Measurements from ENCODE around the gene SPATA31D3. TPM values are rescaled to one million over a fixed set of nuclear protein-coding genes. Genes with fewer than 3 reads are reported as not detected.
"Not testable (repeated sequence)": the region's sequence is repeated elsewhere in the genome, so short reads cannot be mapped to it uniquely, and the experiment has no call there.

SPATA31D3 gene
- total RNA-seq, 1 donor from 2014 or later, result not detected

DNA sequence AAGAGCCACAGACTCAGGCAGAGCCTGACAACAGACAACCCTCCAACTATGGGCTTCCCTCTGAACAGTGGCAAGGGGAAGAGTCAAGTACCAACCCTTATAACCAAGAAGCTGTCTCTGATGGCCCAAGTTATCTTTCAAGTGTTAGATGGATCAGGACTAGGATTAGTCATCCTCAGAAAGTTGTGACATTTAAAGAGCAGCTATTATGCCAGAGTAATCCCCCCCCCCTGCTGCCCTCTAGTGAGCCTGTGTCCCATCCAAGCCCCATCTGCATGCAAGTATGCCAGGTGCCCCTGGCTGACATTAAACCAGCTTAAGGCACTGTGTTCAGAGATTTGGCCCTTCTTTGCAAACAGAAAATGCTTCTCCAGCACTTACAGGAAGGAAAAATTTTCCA lies 28.4 kb downstream of the SPATA31D3 start:
- intact Hi-C loops (cut with DNase I), result no loop called here
- DNase-seq (ENCODE audit: low spot score), result no peak
- no peak for ATAC-seq

DNA sequence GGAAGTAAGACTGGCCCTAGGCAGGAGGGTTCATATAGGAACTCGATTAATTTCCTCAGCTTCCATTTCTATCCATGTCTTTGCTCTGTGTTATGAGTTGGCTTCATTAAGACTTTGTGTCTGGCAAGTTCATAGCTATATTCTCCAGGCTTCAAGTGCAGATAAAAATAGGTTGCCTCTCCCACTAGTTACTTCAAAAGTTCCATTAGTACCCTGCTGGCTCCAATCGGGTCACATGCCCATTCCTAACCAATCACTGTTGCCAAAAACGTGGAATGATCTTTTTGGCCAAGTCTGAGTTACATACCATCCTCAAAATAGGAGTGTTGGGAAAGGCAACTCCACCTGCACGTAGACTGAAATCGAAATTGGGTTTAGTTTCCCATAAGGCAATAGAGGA lies 31.5 kb downstream of the SPATA31D3 start:
- intact Hi-C loops (cut with DNase I), result no loop called here
- no peak for DNase-seq (ENCODE audit: low spot score)
- no peak for ATAC-seq

DNA sequence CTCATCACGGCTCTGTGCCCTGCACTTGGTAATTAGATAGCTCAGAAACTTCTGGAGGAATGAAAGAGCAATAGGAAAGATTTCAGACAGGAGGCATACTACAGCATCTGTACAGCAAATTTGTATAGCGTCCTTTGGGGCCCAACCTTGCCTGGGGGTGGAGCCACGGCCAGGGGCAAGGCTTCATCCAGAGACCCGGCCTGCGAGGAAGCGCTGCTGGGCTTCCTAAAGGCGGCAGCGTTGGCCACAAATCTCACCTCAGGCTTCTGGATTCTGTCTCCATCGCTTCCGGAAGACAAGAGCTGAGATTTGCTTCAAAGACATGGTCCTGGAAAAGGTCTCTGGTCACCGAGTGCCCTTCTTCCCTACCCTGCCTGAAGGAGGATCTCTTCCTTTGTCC lies 33.1 kb downstream of the SPATA31D3 start:
- no peak for ATAC-seq
- no peak for DNase-seq (ENCODE audit: low spot score)
- intact Hi-C loops (cut with DNase I), result no loop called here

DNA sequence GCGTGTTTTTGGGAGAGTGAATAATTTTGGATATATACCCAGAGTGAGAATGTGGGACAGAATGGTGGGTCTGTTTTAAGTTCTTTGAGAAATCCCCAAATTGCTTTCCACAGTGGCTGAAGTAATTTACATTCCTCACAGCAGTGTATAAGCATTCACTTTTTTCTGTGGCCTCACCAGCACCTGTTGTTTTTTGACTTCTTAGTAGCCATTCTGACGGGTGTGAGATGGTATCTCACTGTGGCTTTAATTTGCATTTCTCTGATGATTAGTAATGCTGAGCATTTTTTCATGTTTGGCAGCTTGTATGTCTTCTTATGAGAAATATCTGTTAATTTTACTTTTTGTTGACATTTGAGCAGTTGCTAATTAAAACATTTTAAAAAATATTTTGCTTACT lies 35.9 kb downstream of the SPATA31D3 start:
- intact Hi-C loops (cut with DNase I), result no loop called here
- ATAC-seq, result no peak

DNA sequence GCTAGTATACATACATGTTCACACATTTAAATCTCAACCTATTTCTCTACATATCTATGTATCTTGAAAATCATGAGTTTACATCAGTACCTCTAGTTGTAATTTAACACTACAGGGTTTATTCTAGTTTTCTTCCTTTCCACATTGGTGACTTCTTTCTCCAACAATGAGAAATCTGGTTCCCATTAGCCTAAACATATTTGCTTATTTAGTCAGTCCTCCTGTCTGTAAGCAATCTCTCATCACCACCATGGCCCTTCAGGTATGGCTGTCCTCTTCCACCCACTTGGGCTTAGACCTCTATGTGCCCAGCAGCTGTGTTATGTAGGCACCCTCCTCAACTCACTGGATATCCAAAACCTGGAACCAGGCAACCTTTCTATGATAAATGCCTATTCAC lies 37.3 kb downstream of the SPATA31D3 start:
- no peak for ATAC-seq
- intact Hi-C loops (cut with DNase I), result no loop called here
- DNase-seq (ENCODE audit: low spot score), result no peak

More for the DNA sequence above, 35.9 kb downstream of the SPATA31D3 start:
- no peak for DNase-seq (ENCODE audit: low spot score)

DNA sequence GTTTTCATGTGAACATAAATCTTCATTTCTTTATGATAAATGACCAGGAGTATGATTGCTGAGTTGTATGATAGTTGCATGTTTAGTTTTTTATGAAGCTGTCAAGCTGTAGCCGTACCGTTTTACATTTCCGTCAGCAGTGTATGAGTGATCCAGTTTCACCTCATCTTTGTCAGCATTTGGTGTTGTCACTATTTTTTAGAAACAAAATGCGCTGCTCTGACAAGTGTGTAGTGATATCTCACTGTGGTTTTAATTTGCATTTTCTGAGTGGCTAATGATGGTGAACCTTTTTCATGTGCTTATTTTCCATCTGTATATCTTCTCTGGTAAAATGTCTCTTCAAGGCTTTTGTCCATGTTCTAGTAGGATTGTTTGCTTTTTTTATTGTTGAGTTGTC lies 38.6 kb downstream of the SPATA31D3 start:
- intact Hi-C loops (cut with DNase I), result no loop called here
- ATAC-seq (no peak), DNase-seq (ENCODE audit: low spot score) (no peak)

DNA sequence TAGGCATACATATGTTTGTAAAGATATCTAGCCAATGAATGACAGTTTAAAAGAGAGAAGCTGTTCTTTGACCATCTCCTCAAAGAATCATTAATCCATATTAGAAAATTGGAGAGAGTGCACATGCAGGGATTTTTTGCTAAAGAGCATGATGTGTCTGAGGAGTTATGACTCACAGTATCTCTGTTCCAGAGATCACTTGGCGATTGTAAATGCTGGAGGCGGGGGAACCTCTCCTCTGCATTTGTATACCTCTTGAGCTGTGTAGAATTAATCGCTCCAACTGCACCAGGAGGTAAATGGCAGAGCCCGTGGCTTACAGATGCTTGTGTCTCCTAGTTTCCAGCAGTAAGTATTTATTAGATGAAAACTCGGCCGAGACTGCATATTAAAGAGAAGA lies 41.6 kb downstream of the SPATA31D3 start:
- intact Hi-C loops (cut with DNase I), result no loop called here
- no peak for ATAC-seq
- no peak for DNase-seq (ENCODE audit: low spot score)

DNA sequence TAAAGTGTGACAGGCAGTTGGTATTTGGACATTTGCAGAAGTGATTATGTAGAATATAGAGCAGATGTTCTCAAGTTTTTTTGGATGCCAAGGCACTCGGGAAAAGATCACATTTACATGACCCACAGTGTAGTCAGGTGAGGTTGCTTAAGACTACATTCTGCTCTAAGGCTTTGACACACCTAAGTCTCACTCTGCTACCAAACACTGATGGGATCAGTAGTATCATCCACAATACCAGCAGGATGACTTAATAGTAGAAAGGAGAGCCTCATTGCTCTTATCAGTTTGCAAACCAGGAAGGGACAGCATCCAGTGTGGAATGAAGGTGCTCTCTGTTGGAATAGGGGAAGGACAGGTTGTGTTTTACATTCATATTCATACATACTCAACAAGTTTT lies 42.8 kb downstream of the SPATA31D3 start:
- DNase-seq (ENCODE audit: low spot score), result no peak

DNA sequence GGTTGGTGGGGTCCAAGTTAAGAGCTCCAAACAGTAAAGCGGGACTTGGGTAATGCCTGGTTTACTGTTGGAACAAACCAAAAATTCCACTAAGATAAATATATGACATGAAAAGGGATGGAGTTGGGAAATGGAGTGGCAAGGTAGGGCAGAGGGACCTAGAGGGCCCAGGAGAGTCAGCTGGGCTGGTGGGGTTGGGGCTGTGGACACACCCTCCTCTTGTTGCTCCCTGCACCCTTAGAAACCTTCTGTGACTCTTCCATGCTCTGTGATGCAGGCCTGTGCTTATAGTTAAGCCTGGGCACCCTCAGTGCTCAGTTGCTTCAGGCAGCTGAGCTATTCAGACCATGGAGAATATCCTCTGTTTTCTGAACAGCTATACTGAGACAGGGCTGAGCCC lies 45.2 kb downstream of the SPATA31D3 start, which contains the start of gene SPATA31D1:
Gene SPATA31D1, plus strand, starts transcription at position 301 of the 400 bp plus-strand sequence. Its CDS starts 47 bp downstream, at position 348.
- DNase-seq (ENCODE audit: low spot score); ATAC-seq; intact Hi-C loops (cut with DNase I): not testable (repeated sequence)

More for the DNA sequence above, 42.8 kb downstream of the SPATA31D3 start:
- no peak for ATAC-seq
- intact Hi-C loops (cut with DNase I), result no loop called here

DNA sequence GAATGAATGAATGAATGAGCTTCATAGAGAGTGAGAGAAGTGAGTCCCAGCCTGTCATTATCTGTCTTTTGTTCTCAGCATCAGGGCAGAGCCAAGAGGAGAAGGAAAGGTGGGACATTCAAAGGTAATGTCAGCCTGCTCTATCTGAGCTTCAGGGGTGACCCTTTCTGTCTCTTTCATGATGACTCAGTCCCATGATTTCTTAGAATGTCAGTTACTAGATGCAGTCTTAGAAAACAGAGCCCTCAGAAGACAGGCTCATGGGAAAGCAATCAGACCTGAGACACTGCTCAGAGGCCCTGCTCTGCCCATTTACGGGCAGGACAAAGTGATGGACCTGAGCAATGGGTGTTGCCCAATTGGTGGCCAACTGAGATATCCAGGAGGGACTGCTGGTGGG lies 46.4 kb downstream of the SPATA31D3 start:
- no peak for ATAC-seq
- intact Hi-C loops (cut with DNase I), result no loop called here
- no peak for DNase-seq (ENCODE audit: low spot score)

DNA sequence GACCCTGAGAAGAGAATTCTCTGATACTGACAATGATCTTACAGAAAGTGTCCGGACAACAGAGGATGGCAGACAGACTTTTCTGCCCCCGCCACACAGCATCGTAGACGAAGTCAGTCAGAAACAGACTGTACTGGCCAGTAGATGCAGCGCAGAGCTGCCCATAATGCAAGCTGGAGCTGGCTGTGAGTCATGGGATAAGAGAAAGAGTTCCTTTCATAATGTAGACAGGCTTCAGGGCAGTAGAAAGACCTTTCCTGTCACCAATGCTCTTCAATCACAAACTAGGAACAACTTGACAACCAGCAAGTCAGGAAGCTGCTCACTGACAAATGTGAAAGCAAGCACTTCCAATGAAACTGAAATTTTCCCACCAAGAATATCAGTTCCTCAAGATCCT lies 50.4 kb downstream of the SPATA31D3 start:
- ATAC-seq (no peak), DNase-seq (ENCODE audit: low spot score) (no peak)
- intact Hi-C loops (cut with DNase I), result no loop called here

Other genes with a start within 250 kb of the SPATA31D3 start
- not detected for gene SPATA31D4, start 15.1 kb upstream of the SPATA31D3 start, total RNA-seq
- gene SPATA31D1, start 45.3 kb downstream of the SPATA31D3 start, total RNA-seq, result not detected